ENCODE results near the gene EYS.

DNA sequence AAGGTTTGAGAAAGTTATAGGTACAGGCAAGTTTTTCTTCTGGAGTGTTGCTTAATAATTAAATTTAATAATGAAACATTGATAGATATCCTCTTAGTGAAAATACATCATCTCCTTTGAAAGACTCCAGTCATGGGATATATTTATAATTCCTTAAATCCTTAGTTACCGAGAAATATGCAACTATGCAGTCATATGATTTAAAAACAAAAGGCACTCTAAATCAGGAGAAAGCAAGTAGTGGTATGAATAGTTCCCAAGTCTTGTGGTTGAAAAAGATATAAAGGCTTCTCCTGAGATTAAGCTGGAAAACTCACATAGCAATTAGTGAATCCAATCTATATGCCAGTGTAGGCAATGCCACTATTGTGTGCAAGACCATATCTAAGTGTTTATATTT lies 475.4 kb downstream of the EYS start:
- TF ChIP-seq, protein P1, sequence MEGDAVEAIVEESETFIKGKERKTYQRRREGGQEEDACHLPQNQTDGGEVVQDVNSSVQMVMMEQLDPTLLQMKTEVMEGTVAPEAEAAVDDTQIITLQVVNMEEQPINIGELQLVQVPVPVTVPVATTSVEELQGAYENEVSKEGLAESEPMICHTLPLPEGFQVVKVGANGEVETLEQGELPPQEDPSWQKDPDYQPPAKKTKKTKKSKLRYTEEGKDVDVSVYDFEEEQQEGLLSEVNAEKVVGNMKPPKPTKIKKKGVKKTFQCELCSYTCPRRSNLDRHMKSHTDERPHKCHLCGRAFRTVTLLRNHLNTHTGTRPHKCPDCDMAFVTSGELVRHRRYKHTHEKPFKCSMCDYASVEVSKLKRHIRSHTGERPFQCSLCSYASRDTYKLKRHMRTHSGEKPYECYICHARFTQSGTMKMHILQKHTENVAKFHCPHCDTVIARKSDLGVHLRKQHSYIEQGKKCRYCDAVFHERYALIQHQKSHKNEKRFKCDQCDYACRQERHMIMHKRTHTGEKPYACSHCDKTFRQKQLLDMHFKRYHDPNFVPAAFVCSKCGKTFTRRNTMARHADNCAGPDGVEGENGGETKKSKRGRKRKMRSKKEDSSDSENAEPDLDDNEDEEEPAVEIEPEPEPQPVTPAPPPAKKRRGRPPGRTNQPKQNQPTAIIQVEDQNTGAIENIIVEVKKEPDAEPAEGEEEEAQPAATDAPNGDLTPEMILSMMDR (IDR thresholded peaks at IDR 0.05 in 2 of 3, conservative IDR thresholded peaks at IDR 0.05 in 1 of 3; ENCODE audit: borderline replicate concordance in 1 of 3, insufficient read depth in 1 of 3, low read depth in 2 of 3, low read length in 2 of 3), result no peak
- TF ChIP-seq, protein P2, sequence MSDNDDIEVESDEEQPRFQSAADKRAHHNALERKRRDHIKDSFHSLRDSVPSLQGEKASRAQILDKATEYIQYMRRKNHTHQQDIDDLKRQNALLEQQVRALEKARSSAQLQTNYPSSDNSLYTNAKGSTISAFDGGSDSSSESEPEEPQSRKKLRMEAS (IDR thresholded peaks at IDR 0.05), result no peak
- no peak for TF ChIP-seq SIN3A (IDR thresholded peaks at IDR 0.05; ENCODE audit: low read depth)
